ENCODE data around the gene CWF19L1.

CWF19L1 gene

GRCh38 chr10:100248820-100249219 is 18.6 kb downstream of the CWF19L1 start:
- DNase-seq, result no peak

GRCh38 chr10:100245484-100246220 is 21.8 kb downstream of the CWF19L1 start:
- no peak for DNase-seq

GRCh38 chr10:100239851-100240250 is 27.6 kb downstream of the CWF19L1 start:
- DNase-seq, result no peak

DNA sequence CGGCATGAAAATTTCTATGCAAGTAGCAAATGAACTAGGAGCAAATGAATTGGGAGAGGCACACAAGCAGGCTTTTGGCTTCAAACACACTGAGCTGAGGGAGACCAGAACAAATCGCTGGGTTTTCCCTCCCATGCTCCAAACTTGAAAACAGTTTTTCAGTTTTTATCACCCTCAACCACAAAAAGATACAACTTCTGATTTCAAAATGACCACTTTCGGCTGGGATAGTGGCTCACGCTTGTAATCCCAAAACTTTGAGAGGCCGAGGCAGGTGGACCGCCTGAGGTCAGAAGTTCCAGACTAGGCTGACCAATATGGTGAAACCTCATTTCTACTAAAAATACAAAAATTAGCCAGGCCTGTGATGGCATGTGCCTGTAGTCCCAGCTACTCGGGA is 29.0 kb downstream of the CWF19L1 start:
- DNase-seq, result no peak

DNA sequence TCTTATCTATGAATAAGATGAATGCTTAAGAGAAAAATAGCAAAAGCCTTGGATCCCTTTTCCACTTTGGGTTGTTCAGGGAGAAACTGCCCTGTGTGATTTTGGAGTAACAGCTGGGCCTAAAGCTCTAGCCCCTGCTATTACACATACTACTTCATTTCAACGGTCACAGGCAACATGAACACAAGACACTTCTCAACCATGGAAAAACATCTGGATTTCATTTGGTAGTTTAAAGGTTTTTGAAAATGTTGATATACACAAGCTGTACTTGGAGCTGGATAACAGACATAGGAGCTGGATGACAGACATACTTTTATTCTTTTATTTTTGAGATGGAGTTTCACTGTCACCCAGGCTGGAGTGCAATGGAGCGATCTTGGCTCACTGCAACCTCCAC is 35.3 kb downstream of the CWF19L1 start:
- DNase-seq, result no peak

DNA sequence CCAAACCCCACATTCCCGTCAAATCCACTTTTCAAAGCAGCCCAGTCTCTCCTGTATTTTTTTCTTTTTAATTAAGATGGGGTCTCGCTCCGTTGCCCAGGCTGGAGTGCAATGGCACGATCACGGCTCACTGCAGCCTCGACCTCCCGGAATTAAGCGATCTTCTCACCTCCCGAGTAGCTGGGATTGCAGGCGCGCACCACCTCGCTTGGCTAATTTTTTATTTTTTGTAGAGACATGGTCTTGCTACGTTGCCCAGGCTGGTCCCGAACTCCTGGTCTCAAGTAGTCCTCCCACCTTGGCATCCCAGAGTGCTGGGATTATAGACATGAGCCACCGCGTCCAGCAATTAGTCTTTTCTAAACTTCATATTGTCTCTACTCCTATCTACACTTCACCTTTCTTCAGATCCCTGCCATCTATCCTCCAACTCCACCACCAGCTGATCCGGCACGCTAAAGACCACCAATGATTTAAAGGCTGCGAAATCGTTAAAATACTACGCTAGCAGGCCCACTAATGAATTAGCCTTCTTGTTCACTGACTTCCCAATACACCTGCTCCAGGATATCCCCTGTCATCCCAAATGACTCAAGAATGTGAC is 37.5 kb downstream of the CWF19L1 start:
- no peak for DNase-seq

GRCh38 chr10:100223879-100224278 is 43.6 kb downstream of the CWF19L1 start:
- no peak for DNase-seq

- DNase-seq, result no peak
Measured at GRCh38 chr10:100222529-100222928, 44.9 kb downstream of the CWF19L1 start.

DNA sequence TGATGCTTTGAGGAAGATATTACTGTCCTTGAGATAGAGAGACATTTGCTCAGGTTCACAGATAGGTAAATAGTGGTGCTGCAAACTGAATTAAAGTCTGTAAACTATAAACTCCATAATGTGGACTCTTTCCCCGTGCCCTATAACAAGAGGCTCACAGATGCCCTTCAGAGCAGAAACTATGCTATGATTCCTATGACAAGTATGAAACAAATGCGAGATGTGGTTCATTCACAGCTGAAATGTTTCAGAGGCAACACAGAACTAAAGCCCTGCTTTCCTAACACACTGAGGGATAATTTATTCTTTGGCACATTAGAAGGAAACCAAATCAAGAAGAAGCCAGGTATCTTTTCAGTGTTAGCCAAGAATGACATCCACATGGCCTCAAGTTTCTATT is 51.4 kb downstream of the CWF19L1 start:
- no peak for DNase-seq

DNA sequence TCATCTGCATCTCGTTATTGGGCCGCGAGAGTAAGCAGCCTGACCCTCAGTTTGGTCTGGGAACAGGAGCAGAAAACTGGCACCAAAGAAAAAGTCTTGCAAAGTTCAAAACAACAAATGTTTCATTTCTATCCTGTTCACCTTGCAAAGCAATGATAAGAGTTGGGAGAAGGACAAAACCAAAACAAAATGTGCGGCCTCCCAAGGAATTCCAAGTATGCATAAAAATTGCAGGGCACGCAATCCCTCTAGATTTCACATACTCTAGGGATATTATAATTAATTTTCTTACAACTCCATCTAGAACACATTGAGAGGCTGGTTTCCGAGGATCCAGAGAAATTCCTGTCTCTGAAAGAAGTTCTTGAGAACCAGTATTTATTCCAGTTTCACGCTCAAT is 58.1 kb downstream of the CWF19L1 start:
- no peak for DNase-seq

DNA sequence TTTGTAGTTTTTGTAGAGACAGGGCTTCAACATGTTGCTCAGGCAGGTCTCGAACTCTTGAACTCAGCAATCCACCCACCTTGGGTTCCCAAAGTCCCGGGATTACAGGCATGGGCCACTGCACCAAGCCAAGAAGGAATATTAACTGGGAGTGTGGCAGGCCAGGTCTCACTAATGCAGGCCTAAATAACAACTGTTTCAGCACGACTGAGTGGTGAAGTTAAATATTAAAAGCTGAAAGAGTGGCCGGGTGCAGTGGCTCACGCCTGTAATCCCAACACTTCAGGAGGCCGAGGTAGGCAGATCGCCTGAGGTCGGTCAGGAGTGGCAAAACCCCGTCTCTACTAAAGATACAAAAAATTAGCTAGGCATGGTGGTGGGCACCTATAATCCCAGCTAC is 59.2 kb downstream of the CWF19L1 start:
- DNase-seq, result no peak

DNA sequence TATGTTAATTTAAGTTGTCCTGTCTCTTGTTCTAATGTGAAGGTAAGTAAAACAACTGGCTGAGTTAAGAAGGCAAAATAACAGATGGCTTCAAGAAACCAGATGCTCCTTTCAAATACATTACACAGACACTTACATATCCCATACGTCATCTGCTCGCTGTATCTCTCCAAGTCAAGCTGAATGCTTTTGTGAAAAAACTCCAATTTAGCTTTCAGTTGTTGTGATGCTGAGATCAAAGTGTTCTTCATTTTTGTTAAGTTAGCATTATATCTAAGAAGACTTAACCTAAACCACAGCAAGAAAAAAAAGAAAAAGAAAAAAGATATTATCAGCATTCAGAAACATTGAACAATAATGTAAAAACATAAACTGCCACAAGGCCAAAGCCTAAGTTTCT is 63.1 kb downstream of the CWF19L1 start:
- DNase-seq, result no peak

- DNase-seq, result no peak
Measured at GRCh38 chr10:100201549-100201948, 65.9 kb downstream of the CWF19L1 start.

- DNase-seq, result no peak
Measured at GRCh38 chr10:100194711-100195110, 72.7 kb downstream of the CWF19L1 start.

DNA sequence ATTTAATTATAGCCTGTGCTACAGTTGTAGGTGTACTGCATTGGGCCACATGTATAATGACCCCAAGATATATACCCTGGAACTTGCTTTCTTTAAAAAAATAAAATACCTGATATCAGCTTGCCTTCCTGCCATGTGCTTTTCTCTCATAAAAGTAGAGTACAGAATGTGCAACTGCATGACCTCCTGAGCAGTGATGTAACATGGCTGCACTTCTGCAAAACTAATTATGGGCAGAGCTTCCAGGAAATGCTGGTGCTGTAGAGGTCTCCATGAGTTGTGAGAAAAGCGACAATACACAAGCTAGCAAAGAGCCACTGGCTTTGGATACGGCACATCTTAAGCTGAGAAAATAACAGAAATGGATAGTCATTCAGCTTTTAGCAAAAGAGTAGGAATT is 75.1 kb downstream of the CWF19L1 start:
- no peak for DNase-seq

- DNase-seq, result peak; percentile 32
Measured at GRCh38 chr10:100186253-100187212, 80.9 kb downstream of the CWF19L1 start.

DNA sequence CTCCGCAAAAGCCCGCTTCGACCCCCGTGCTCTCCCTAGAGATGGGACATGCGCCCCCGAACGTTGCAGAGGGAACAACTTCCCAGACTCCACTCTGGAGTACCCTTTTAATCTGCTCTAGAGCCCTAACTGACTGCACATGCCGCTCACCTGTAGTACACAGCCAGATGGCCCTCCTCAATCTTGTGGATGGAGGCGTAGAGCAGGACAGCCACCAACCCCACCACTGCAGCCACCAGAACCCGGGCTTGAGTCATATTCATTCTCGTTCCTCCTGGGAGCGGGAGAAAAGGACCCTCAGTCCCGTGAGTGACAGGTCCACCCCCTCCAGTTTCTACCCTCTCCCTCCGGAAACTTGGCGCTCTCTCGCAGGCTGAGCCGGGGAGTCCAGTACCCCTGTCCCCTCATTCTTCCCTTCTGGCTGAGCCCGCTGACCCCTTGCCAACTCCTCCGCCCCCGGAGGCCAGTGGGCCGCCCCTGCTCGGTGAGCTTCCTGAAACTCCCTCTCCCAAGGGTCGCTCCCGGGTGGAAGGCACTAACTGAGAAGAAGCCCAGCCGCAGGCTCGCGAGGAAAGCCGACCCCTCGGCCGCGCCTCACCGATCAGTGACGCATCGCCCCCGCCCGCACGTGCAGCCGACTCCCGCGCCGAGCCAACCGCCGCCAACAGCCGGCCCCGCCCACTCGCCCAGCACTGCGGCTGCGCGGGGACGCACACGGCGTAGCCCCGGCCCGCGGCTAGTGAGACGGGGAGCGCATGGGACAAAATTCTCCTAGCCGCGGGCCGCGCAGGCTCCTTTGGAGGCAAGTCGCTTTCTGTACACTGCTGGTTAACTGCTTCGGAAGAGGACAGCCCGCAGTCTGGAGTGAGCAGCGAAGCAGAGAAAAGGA is 81.8 kb downstream of the CWF19L1 start, which contains the start of gene ERLIN1:
TSS of gene ERLIN1 (minus strand) at position 666 of the 889 bp plus-strand sequence. CDS start at position 263, 403 bp downstream.
- peak; percentile 94 for DNase-seq

DNA sequence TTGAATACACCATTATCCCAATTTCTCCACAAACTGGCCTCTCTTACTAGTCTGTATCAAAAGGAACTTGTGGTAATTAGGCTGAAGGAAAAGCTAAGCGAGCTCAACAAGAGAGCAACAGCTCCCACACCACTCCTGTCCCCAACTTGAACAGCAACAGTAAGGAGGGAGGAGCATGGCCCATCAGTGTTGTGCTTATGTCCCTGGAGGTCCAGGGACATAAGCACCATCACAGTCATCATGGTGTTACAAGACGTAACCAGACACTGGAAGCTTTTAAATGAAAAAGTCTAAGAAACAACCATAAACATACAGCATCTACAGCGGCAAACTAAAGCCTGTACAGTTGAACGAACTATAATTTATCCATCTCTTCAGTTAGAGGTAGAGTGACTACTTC is 82.6 kb downstream of the CWF19L1 start:
- no peak for DNase-seq

DNA sequence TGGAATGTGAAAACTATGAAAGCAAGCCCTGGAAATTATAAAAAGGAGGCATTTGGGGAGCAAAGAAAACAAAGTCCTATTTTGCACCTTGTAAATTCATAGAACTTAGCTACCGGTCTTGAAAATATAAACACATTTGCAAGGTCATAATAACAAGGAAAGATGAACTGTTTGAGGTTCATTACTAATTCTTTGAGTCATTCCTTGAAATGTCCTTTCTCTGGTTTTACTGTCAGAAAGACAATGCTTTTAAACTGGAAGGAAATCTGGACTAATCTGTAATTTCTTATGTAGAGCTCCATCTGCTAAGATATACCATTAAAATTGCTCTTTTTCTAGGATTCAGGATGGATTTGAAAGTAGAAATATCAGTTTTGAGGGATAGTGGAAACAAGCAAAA is 83.0 kb downstream of the CWF19L1 start:
- DNase-seq, result no peak

DNA sequence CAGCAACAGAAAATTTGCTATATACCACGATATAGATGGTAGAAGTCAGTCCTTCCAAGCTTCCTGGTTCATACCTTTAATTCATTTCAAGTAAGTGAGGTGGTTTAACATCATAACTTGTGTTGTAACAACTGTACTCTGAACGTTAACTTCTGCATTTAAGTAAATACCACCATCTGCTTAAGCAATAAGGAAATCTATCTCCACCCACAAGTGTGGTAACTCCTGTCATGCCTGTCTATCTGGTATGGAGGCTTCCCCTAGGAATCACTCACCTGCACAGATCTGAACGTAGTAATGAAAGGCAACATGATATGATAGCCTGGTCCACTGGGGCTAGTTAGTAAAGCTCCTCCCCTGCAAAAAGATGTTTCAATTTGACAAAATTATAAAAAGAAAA is 84.0 kb downstream of the CWF19L1 start:
- no peak for DNase-seq

DNA sequence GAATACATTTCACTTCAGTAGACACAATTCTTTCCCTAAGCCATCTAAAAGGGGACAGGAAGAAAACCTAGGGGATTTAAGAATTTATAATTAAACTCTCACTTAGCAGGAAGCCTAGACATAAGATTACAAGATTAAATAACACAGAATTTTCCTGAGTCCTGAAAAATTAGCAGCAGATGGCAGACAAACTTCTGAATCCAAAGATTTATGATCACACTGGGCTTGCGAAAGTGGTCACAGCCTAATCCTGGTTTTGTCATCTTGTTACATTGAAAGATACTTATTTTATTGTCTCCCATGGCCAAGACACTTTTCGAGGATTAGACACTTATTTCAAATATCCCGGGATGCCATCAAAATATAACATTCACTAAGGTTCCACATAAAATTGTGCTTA is 84.5 kb downstream of the CWF19L1 start:
- DNase-seq, result no peak

Data from activated naive CD4-positive, alpha-beta T cell treated with Interleukin-2 at 50 U/mL for 16 hours (primary cell).